Measurements from ENCODE around the gene CDO1.

Gene CDO1

GRCh38 chr5:115801984-115802383, 14.5 kb downstream of the CDO1 start:
- TF ChIP-seq CTCF (IDR thresholded peaks at IDR 0.05; ENCODE audit: low read depth, low read length): no peak
- DNase-seq (ENCODE audit: extremely low read depth, low read depth): no peak

GRCh38 chr5:115801152-115801551, 15.3 kb downstream of the CDO1 start:
- no peak for TF ChIP-seq CTCF (IDR thresholded peaks at IDR 0.05; ENCODE audit: low read depth, low read length)
- no peak for DNase-seq (ENCODE audit: extremely low read depth, low read depth)

GRCh38 chr5:115800108-115800507, 16.4 kb downstream of the CDO1 start:
- no peak for DNase-seq (ENCODE audit: extremely low read depth, low read depth)

GRCh38 chr5:115798252-115798651, 18.2 kb downstream of the CDO1 start:
- no peak for DNase-seq (ENCODE audit: extremely low read depth, low read depth)
- TF ChIP-seq CTCF (IDR thresholded peaks at IDR 0.05; ENCODE audit: low read depth, low read length): no peak

More at GRCh38 chr5:115800108-115800507, 16.4 kb downstream of the CDO1 start:
- no peak for TF ChIP-seq CTCF (IDR thresholded peaks at IDR 0.05; ENCODE audit: low read depth, low read length)

GRCh38 chr5:115796656-115797055, 19.8 kb downstream of the CDO1 start:
- no peak for TF ChIP-seq CTCF (IDR thresholded peaks at IDR 0.05; ENCODE audit: low read depth, low read length)
- no peak for DNase-seq (ENCODE audit: extremely low read depth, low read depth)

GRCh38 chr5:115795700-115796099, 20.8 kb downstream of the CDO1 start:
- DNase-seq (ENCODE audit: extremely low read depth, low read depth): no peak
- no peak for TF ChIP-seq CTCF (IDR thresholded peaks at IDR 0.05; ENCODE audit: low read depth, low read length)

GRCh38 chr5:115788440-115788839, 28.0 kb downstream of the CDO1 start:
- no peak for TF ChIP-seq CTCF (IDR thresholded peaks at IDR 0.05; ENCODE audit: low read depth, low read length)
- DNase-seq (ENCODE audit: extremely low read depth, low read depth): no peak
